Measurements from ENCODE around the gene PIGT.

PIGT gene

GRCh38 chr20:45372646-45373352 is 43.1 kb upstream of the PIGT start:
- Histone ChIP-seq H3K36me3 (peaks cover 0 to 28% (median 8%) of the 10 kb centered on the region in 11 experiments; a peak in 6 of 22 replicates), H3K27me3 (peaks cover 0 to 24% (median 8%) of the 10 kb centered on the region in 11 experiments; a peak in 10 of 22 replicates), H3K27ac (peak overlapping the region in 2 of 11 experiments; percentile 1 to 39; a peak in 1 of 22 replicates), H3K9me3 (replicated peaks in 1 of 11) (no peaks in the 10 kb centered on the region), H3K4me2 (peak overlapping the region; percentile 55 to 85 (median 76)), H3K9ac (peak overlapping the region in 1 of 11 experiments; percentile 51; a peak in 1 of 22 replicates), H4K20me1 (peaks cover 2 to 63% (median 12%) of the 10 kb centered on the region in 11 experiments; a peak in 16 of 22 replicates), H3K4me1 (peaks cover 27 to 67% (median 54%) of the 10 kb centered on the region in 10 experiments), H3K4me3 (no peak overlapping the region; a peak in 1 of 20 replicates)
- TF ChIP-seq Cebpa-rat (IDR thresholded peaks at IDR 0.05) = no peak

GRCh38 chr20:45373353-45374100 is 42.4 kb upstream of the PIGT start:
- no peaks in the 10 kb centered on the region for H3K9me3 ChIP-seq (replicated peaks in 1 of 11)
- H3K4me1 ChIP-seq = peaks cover 20 to 68% (median 49%) of the 10 kb centered on the region in 10 experiments
- peak overlapping the region in 3 of 11 experiments; percentile 2 to 51 (median 23); a peak in 2 of 22 replicates for H3K9ac ChIP-seq
- H3K4me3 ChIP-seq = peak overlapping the region in 4 of 10 experiments; percentile 31 to 50 (median 38); a peak in 6 of 20 replicates
- H3K27me3 ChIP-seq = peaks cover 0 to 24% (median 8%) of the 10 kb centered on the region in 11 experiments; a peak in 10 of 22 replicates
- no peak for TF ChIP-seq Cebpa-rat (IDR thresholded peaks at IDR 0.05)
- H3K27ac ChIP-seq = peak overlapping the region in 2 of 11 experiments; percentile 1 to 39; a peak in 2 of 22 replicates
- H3K36me3 ChIP-seq = peaks cover 0 to 28% (median 8%) of the 10 kb centered on the region in 11 experiments; a peak in 6 of 22 replicates
- H3K4me2 ChIP-seq = peak overlapping the region; percentile 55 to 85 (median 76)
- peaks cover 0 to 56% (median 11%) of the 10 kb centered on the region in 11 experiments; a peak in 13 of 22 replicates for H4K20me1 ChIP-seq

GRCh38 chr20:45374101-45374467 is 41.9 kb upstream of the PIGT start:
- Histone ChIP-seq H4K20me1 (peaks cover 0 to 51% (median 11%) of the 10 kb centered on the region in 11 experiments; a peak in 12 of 22 replicates), H3K9me3 (replicated peaks in 1 of 11) (no peaks in the 10 kb centered on the region), H3K4me3 (0 out of 20 replicates have a peak overlapping the region, but pooled peaks of 2 of the 10 experiments have one; percentile 34 to 42), H3K4me1 (peaks cover 15 to 63% (median 43%) of the 10 kb centered on the region in 10 experiments), H3K36me3 (peaks cover 0 to 28% (median 8%) of the 10 kb centered on the region in 11 experiments; a peak in 6 of 22 replicates), H3K9ac (no peak overlapping the region), H3K27me3 (peaks cover 0 to 24% (median 8%) of the 10 kb centered on the region in 11 experiments; a peak in 10 of 22 replicates), H3K27ac (no peak overlapping the region), H3K4me2 (peak overlapping the region; percentile 55 to 85 (median 76); a peak in 19 of 22 replicates)
- TF ChIP-seq Cebpa-rat (IDR thresholded peaks at IDR 0.05) = no peak

GRCh38 chr20:45374966-45375365 is 41.0 kb upstream of the PIGT start:
- Histone ChIP-seq H3K36me3 (peaks cover 0 to 28% (median 8%) of the 10 kb centered on the region in 11 experiments; a peak in 6 of 22 replicates), H3K4me2 (peak overlapping the region in 8 of 11 experiments; percentile 31 to 85 (median 70); a peak in 16 of 22 replicates), H3K9ac (no peak overlapping the region), H3K27ac (no peak overlapping the region), H3K4me1 (peaks cover 6 to 54% (median 35%) of the 10 kb centered on the region in 10 experiments), H4K20me1 (peaks cover 0 to 42% (median 11%) of the 10 kb centered on the region in 11 experiments; a peak in 11 of 22 replicates), H3K9me3 (replicated peaks in 1 of 11) (no peaks in the 10 kb centered on the region), H3K4me3 (no peak overlapping the region), H3K27me3 (peaks cover 0 to 24% (median 8%) of the 10 kb centered on the region in 11 experiments; a peak in 10 of 22 replicates)
- no peak for TF ChIP-seq Cebpa-rat (IDR thresholded peaks at IDR 0.05)

- Histone ChIP-seq H3K27me3 (peaks cover 0 to 10% (median 0%) of the 10 kb centered on the region in 11 experiments; a peak in 3 of 22 replicates), H3K4me2 (no peak overlapping the region), H3K9me3 (replicated peaks in 1 of 11) (no peaks in the 10 kb centered on the region), H3K9ac (no peak overlapping the region), H3K27ac (no peak overlapping the region), H3K4me3 (no peak overlapping the region), H3K4me1 (peaks cover 5 to 44% (median 25%) of the 10 kb centered on the region in 10 experiments; a peak in 18 of 20 replicates), H4K20me1 (peaks cover 0 to 24% (median 11%) of the 10 kb centered on the region in 11 experiments; a peak in 11 of 22 replicates), H3K36me3 (peaks cover 0 to 10% (median 0%) of the 10 kb centered on the region in 11 experiments; a peak in 1 of 22 replicates)
- no peak for TF ChIP-seq Cebpa-rat (IDR thresholded peaks at IDR 0.05)
Measured at GRCh38 chr20:45377269-45377668, 38.7 kb upstream of the PIGT start.

GRCh38 chr20:45378191-45378590 is 37.8 kb upstream of the PIGT start, which contains the start of gene TP53TG5:
Gene TP53TG5 (minus strand): TSS chr20:45378325. CDS start chr20:45378236, 89 bp downstream.
- Histone ChIP-seq H3K36me3 (0 out of 22 replicates have a peak, but pooled peaks cover 0 to 8% (median 0%) of the 10 kb centered on the region in 11 experiments), H3K27me3 (peaks cover 0 to 5% (median 0%) of the 10 kb centered on the region in 11 experiments; a peak in 2 of 22 replicates), H3K9me3 (replicated peaks in 1 of 11) (no peaks in the 10 kb centered on the region), H3K4me3 (no peak within 1 kb of the TSS), H4K20me1 (peaks cover 0 to 19% (median 11%) of the 10 kb centered on the region in 11 experiments; a peak in 10 of 22 replicates), H3K27ac (no peak within 1 kb of the TSS), H3K4me2 (no peak within 1 kb of the TSS; a peak in 1 of 22 replicates), H3K9ac (no peak within 1 kb of the TSS), H3K4me1 (peaks cover 2 to 40% (median 21%) of the 10 kb centered on the region in 10 experiments; a peak in 18 of 20 replicates)
- no peak for TF ChIP-seq Cebpa-rat (IDR thresholded peaks at IDR 0.05)

GRCh38 chr20:45387274-45387673 is 28.7 kb upstream of the PIGT start:
- peaks cover 0 to 22% (median 10%) of the 10 kb centered on the region in 11 experiments; a peak in 15 of 22 replicates for H3K9me3 ChIP-seq (replicated peaks in 1 of 11)
- H3K9ac ChIP-seq = no peak overlapping the region
- TF ChIP-seq Cebpa-rat (IDR thresholded peaks at IDR 0.05) = no peak
- H3K27ac ChIP-seq = no peak overlapping the region
- peaks cover 0 to 9% (median 5%) of the 10 kb centered on the region in 10 experiments; a peak in 11 of 20 replicates for H3K4me1 ChIP-seq
- no peak overlapping the region for H3K4me2 ChIP-seq
- H3K36me3 ChIP-seq = no peaks in the 10 kb centered on the region
- H4K20me1 ChIP-seq = no peaks in the 10 kb centered on the region
- no peaks in the 10 kb centered on the region for H3K27me3 ChIP-seq
- no peak overlapping the region for H3K4me3 ChIP-seq

GRCh38 chr20:45390931-45391330 is 25.0 kb upstream of the PIGT start:
- H3K36me3 ChIP-seq = no peaks in the 10 kb centered on the region
- peaks cover 0 to 22% (median 10%) of the 10 kb centered on the region in 11 experiments; a peak in 15 of 22 replicates for H3K9me3 ChIP-seq (replicated peaks in 1 of 11)
- no peak overlapping the region for H3K27ac ChIP-seq
- no peaks in the 10 kb centered on the region for H4K20me1 ChIP-seq
- no peak overlapping the region for H3K9ac ChIP-seq
- H3K4me3 ChIP-seq = no peak overlapping the region
- peaks cover 0 to 18% (median 9%) of the 10 kb centered on the region in 10 experiments; a peak in 14 of 20 replicates for H3K4me1 ChIP-seq
- H3K27me3 ChIP-seq = no peaks in the 10 kb centered on the region
- H3K4me2 ChIP-seq = no peak overlapping the region
- no peak for TF ChIP-seq Cebpa-rat (IDR thresholded peaks at IDR 0.05)

Measured in BLaER1 treated with 17β-estradiol and CSF1 and Interleukin-3, amounts not matched to agents 10 nM and 100 nM (cell line).